ENCODE measurements around the gene VPS13D. TPM values are rescaled to one million over a fixed set of nuclear protein-coding genes. Genes with fewer than 3 reads are reported as not detected.

VPS13D gene
- total RNA-seq, 1 experiment from 2014 or later: 30.7 TPM

- ChIA-PET POLR2A (ENCODE audit: unreplicated experiment) (no interaction called here), CTCF (no interaction called here)
- Histone ChIP-seq H3K9ac (ENCODE audit: low read length) (no peak overlapping the region), H2AFZ (ENCODE audit: low read length) (no peak overlapping the region), H3K36me3 (ENCODE audit: low read depth, low read length) (peaks cover 25% of the 10 kb centered on the region; the same call in 1 of the 2 replicates), H3K4me2 (ENCODE audit: low read length) (no peak overlapping the region), H3K9me3 (ENCODE audit: low read length) (no peaks in the 10 kb centered on the region), H3K79me2 (ENCODE audit: low read length) (no peaks in the 10 kb centered on the region), H3K27ac (ENCODE audit: low read length) (no peak overlapping the region), H3K4me1 (ENCODE audit: insufficient read depth, low read length) (peaks cover 40% of the 10 kb centered on the region), H3K4me3 (ENCODE audit: low read length) (no peak overlapping the region), H4K20me1 (ENCODE audit: low read length) (no peaks in the 10 kb centered on the region), H3K9me2 (replicated peaks; ENCODE audit: low read length) (no peaks in the 10 kb centered on the region), H3K27me3 (ENCODE audit: low read length) (no peaks in the 10 kb centered on the region), H3F3A (ENCODE audit: low read length, unreplicated experiment) (no peaks in the 10 kb centered on the region)
- TF ChIP-seq EZH2 (IDR thresholded peaks at IDR 0.05; ENCODE audit: low read length, unreplicated experiment) (no peak), EZH2phosphoT487 (IDR thresholded peaks at IDR 0.05; ENCODE audit: borderline replicate concordance, low read length) (no peak), CTCF (conservative IDR thresholded peaks at IDR 0.05; ENCODE audit: low read depth, low read length) (no peak)
- no TSS peak for BruUV-seq (replicated peaks)
- ATAC-seq: no peak
- intact Hi-C loops (cut with micrococcal nuclease): no loop called here
- no peak for DNase-seq
These were observed 173.0 kb downstream of the VPS13D start for GRCh38 chr1:12402842-12403241.

GRCh38 chr1:12404918-12405317, 175.1 kb downstream of the VPS13D start:
- no peak for TF ChIP-seq EZH2 (IDR thresholded peaks at IDR 0.05; ENCODE audit: low read length, unreplicated experiment)
- TF ChIP-seq CTCF (conservative IDR thresholded peaks at IDR 0.05; ENCODE audit: low read depth, low read length): no peak
- ChIA-PET CTCF (no interaction called here), POLR2A (ENCODE audit: unreplicated experiment) (no interaction called here)
- Histone ChIP-seq H3K9ac (ENCODE audit: low read length) (no peak overlapping the region), H2AFZ (ENCODE audit: low read length) (no peak overlapping the region), H3K4me3 (ENCODE audit: low read length) (no peak overlapping the region), H3K27me3 (ENCODE audit: low read length) (no peaks in the 10 kb centered on the region), H3K79me2 (ENCODE audit: low read length) (no peaks in the 10 kb centered on the region), H3K9me2 (replicated peaks; ENCODE audit: low read length) (no peaks in the 10 kb centered on the region), H3K36me3 (ENCODE audit: low read depth, low read length) (peaks cover 29% of the 10 kb centered on the region), H3K4me2 (ENCODE audit: low read length) (no peak overlapping the region), H3K27ac (ENCODE audit: low read length) (no peak overlapping the region), H3K9me3 (ENCODE audit: low read length) (0 out of 2 replicates have a peak, but pooled peaks cover under 1% of the 10 kb centered on the region), H3F3A (ENCODE audit: low read length, unreplicated experiment) (no peaks in the 10 kb centered on the region), H4K20me1 (ENCODE audit: low read length) (no peaks in the 10 kb centered on the region), H3K4me1 (ENCODE audit: insufficient read depth, low read length) (peaks cover 44% of the 10 kb centered on the region)
- intact Hi-C loops (cut with micrococcal nuclease): loop anchor here (5.0 kb wide), 1 partner anchor 57 kb away; no protein-coding TSS in a partner anchor
- no peak for DNase-seq
- no peak for ATAC-seq
- BruUV-seq (replicated peaks): no TSS peak

- no peak overlapping the region for H3K27ac ChIP-seq (ENCODE audit: low read length)
- 0 out of 2 replicates have a peak, but pooled peaks cover 4% of the 10 kb centered on the region for H3K9me3 ChIP-seq (ENCODE audit: low read length)
- no peaks in the 10 kb centered on the region for H3K79me2 ChIP-seq (ENCODE audit: low read length)
- peaks cover 34% of the 10 kb centered on the region for H3K36me3 ChIP-seq (ENCODE audit: low read depth, low read length)
- BruUV-seq (replicated peaks): no TSS peak
- POLR2A ChIA-PET (ENCODE audit: unreplicated experiment): no interaction called here
- H3K27me3 ChIP-seq (ENCODE audit: low read length): no peaks in the 10 kb centered on the region
- H3K4me3 ChIP-seq (ENCODE audit: low read length): no peak overlapping the region
- H3K9me2 ChIP-seq (replicated peaks; ENCODE audit: low read length): no peaks in the 10 kb centered on the region
- H4K20me1 ChIP-seq (ENCODE audit: low read length): no peaks in the 10 kb centered on the region
- peaks cover 44% of the 10 kb centered on the region for H3K4me1 ChIP-seq (ENCODE audit: insufficient read depth, low read length)
- H2AFZ ChIP-seq (ENCODE audit: low read length): no peak overlapping the region
- no peaks in the 10 kb centered on the region for H3F3A ChIP-seq (ENCODE audit: low read length, unreplicated experiment)
- TF ChIP-seq EZH2phosphoT487 (IDR thresholded peaks at IDR 0.05; ENCODE audit: borderline replicate concordance, low read length): no peak
- TF ChIP-seq CTCF (conservative IDR thresholded peaks at IDR 0.05; ENCODE audit: low read depth, low read length): no peak
- no peak for TF ChIP-seq EZH2 (IDR thresholded peaks at IDR 0.05; ENCODE audit: low read length, unreplicated experiment)
- H3K9ac ChIP-seq (ENCODE audit: low read length): no peak overlapping the region
- CTCF ChIA-PET: no interaction called here
- H3K4me2 ChIP-seq (ENCODE audit: low read length): no peak overlapping the region
- intact Hi-C loops (cut with micrococcal nuclease): loop anchor here (2.0 to 5.0 kb wide), 2 partner anchors 49 to 57 kb away; no protein-coding TSS in a partner anchor
- DNase-seq (no peak), ATAC-seq (no peak)
These were observed 175.7 kb downstream of the VPS13D start for GRCh38 chr1:12405325-12406210.

Measured in PC-3 (cell line).